ENCODE results near the gene TLE5. TPM values are rescaled to one million over a fixed set of nuclear protein-coding genes. Genes with fewer than 3 reads are reported as not detected.

Gene TLE5, protein sequence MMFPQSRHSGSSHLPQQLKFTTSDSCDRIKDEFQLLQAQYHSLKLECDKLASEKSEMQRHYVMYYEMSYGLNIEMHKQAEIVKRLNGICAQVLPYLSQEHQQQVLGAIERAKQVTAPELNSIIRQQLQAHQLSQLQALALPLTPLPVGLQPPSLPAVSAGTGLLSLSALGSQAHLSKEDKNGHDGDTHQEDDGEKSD
- 115 and 174 TPM in 2 replicates for total RNA-seq (2012; rRNA removed)

DNA sequence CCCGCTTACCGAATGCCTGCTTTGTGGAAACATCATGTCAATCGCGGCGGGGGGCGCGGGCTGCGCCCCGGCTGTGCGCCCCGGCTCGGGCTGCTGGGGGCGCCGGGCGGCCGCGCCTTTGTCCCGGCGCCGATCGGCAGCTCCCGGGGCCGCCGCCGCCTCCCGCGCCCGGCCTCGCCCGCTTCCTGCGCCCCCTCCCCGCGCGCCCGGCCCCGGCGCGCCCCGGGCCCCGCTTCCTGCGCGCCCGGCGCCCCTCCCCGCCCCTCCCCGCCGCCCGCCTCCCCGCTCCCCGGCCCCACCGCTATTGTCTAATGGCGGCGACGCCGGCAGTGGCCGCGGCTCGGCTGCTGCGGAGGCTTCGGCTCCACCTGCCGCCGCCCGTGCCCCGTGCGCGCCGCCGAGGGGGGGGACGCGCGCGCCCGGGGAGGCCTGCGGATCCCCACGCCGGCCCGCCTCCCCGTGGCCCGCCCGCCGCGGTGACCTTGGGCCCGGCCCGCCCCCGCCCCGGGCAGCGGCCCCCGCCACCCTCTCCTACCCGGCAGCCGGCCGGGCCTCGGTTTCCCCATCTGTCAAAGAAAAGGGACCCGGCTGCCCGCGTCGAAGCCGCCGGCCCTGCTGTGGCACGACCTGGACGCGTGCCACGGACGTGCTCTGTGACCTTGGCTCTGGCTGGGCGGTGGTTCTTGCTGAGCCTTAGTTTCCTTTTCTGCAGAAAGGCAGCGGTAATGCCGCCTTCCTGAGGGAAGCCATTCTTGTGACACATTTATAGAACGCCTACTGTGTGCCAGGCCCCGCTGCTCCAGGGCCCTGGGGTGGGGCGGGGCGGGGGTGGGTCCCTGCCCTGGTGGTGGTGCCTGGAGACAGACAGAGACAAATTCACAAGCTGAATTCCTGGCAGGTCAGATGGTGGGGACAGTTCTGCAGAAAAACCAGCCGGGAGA lies at the start of gene TLE5:
Gene TLE5, minus strand, starts transcription at position 331 of the 941 bp plus-strand sequence. Its CDS starts 295 bp downstream, at position 36.
- Histone ChIP-seq H3K4me1 (ENCODE audit: control insufficient read depth, insufficient read depth, low read length) (peaks cover 22% of the 10 kb centered on the region), H3K36me3 (ENCODE audit: insufficient read depth, low read length) (peaks cover 30% of the 10 kb centered on the region), H3K9ac (ENCODE audit: low read depth, low read length) (peak within 1 kb of the TSS; percentile 92), H3K27me3 (ENCODE audit: control insufficient read depth, insufficient read depth, low read length) (no peaks in the 10 kb centered on the region), H3K9me3 (replicated peaks; ENCODE audit: low read length) (no peaks in the 10 kb centered on the region), H3K4me2 (ENCODE audit: low read length) (peak within 1 kb of the TSS; percentile 97), H3K4me3 (ENCODE audit: low read length) (peak within 1 kb of the TSS; percentile 96)

DNA sequence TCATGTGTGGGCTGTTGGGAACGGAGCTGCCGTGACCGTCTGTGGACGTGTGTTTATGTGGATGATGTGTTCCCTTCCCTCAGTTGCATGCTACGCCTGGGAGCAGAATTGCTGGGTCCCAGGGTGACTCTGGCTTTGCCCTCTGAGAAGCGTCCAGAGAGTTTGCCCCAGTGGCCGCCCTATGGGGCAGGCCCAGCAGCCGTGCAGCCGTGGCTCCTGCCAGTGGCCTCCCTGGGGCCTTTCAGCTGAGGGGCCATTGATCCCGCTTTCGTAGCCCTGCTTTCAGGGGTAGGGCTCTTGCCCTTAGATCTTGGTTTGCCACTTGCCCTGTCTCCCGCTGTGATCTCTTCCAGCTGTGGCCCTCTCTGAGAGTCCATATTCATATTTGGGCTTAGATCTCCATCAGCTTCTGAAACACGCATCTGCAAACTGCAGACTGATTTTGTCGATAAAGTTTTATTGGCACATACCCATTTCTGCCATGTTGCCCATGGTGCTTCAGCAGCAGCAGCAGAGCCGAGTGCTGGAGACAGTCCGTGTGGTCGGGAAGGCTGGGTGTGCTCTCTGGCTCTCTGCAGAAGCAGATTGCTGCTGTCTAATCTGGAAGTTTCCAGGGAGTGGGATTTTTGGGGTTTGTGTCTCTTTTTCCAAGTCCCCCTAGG lies 49.4 kb upstream of the TLE5 start:
- H3K4me1 ChIP-seq (ENCODE audit: control insufficient read depth, insufficient read depth, low read length): peaks cover 8% of the 10 kb centered on the region
- peaks cover 22% of the 10 kb centered on the region for H3K36me3 ChIP-seq (ENCODE audit: insufficient read depth, low read length)
- no peak overlapping the region for H3K4me3 ChIP-seq (ENCODE audit: low read length)
- H3K9ac ChIP-seq (ENCODE audit: low read depth, low read length): no peak overlapping the region
- no peak overlapping the region for H3K4me2 ChIP-seq (ENCODE audit: low read length)
- H3K9me3 ChIP-seq (replicated peaks; ENCODE audit: low read length): no peaks in the 10 kb centered on the region
- no peaks in the 10 kb centered on the region for H3K27me3 ChIP-seq (ENCODE audit: control insufficient read depth, insufficient read depth, low read length)

DNA sequence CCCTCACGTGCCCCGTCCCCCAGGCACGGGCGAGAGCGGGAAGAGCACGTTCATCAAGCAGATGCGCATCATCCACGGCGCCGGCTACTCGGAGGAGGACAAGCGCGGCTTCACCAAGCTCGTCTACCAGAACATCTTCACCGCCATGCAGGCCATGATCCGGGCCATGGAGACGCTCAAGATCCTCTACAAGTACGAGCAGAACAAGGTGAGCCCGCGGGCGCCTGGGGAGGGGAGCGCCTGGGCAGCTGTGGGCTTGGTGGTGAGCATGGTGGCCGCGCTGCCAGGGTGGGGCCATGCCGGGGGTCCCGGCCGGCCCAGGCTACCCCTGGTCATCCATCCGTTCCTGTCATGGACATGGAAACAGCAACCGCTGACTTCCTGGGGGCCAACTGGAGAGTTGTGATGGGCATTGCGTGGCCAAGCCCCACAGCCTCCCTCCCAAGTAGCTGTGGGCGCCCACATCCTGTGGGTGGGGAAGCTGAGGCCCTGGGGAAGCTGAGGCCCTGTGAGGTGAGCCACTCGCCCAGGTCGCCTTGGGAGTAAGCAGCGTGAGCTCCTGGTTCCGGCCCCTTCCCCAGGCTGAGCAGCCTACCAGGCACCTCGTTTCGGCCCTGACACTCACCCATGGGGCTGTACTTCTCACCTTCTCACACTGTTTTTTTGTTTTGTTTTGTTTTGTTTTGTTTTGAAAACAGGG lies 48.0 kb upstream of the TLE5 start:
- H3K9ac ChIP-seq (ENCODE audit: low read depth, low read length): no peak overlapping the region

DNA sequence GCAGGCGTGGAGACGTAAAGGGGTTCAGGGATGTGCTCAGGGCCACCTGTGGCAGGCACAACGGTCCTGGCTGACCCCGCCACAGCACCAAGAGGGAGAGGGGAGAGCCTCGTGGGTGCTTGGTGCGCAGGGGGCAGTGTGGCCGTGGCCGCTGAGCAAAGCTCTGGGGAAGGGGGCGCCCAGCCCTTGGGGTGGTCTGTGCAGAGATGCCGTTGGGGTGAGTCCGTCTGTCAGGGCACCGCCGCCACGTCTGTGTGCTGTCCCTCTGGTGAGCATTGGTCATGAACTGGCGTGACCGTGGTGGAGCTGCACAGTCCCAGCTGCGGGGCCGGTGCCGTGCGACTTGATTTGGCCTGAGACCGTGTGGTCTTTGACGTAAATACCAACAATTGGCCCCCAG lies 47.2 kb upstream of the TLE5 start:
- H3K4me1 ChIP-seq (ENCODE audit: control insufficient read depth, insufficient read depth, low read length): no peaks in the 10 kb centered on the region
- no peak overlapping the region for H3K9ac ChIP-seq (ENCODE audit: low read depth, low read length)
- no peaks in the 10 kb centered on the region for H3K9me3 ChIP-seq (replicated peaks; ENCODE audit: low read length)
- no peaks in the 10 kb centered on the region for H3K27me3 ChIP-seq (ENCODE audit: control insufficient read depth, insufficient read depth, low read length)
- no peak overlapping the region for H3K4me2 ChIP-seq (ENCODE audit: low read length)
- H3K4me3 ChIP-seq (ENCODE audit: low read length): no peak overlapping the region
- peaks cover 22% of the 10 kb centered on the region for H3K36me3 ChIP-seq (ENCODE audit: insufficient read depth, low read length)

More for the DNA sequence above, 48.0 kb upstream of the TLE5 start:
- H3K27me3 ChIP-seq (ENCODE audit: control insufficient read depth, insufficient read depth, low read length): no peaks in the 10 kb centered on the region
- H3K9me3 ChIP-seq (replicated peaks; ENCODE audit: low read length): no peaks in the 10 kb centered on the region
- H3K36me3 ChIP-seq (ENCODE audit: insufficient read depth, low read length): peaks cover 22% of the 10 kb centered on the region
- no peak overlapping the region for H3K4me2 ChIP-seq (ENCODE audit: low read length)
- no peaks in the 10 kb centered on the region for H3K4me1 ChIP-seq (ENCODE audit: control insufficient read depth, insufficient read depth, low read length)
- H3K4me3 ChIP-seq (ENCODE audit: low read length): no peak overlapping the region

DNA sequence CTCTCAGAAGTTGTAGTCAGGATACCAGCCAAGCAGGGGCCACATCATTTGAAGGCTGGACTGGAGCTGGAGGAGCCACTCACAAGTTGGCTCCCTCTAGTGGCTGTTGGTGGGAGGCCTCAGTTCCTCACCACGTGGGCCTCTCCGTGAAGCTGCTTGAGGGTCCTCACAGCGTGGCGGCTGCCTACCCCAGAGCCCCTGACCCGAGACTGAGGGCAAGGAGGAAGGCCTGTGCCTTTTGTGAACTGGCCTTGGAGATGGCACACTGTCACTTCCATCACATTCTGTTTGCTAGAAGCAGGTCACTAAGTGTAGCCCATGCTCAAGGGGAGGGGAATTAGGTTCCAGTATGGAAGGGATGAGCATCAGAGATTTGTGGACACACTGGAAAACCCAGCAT lies 46.5 kb upstream of the TLE5 start:
- no peak overlapping the region for H3K9ac ChIP-seq (ENCODE audit: low read depth, low read length)
- H3K4me3 ChIP-seq (ENCODE audit: low read length): no peak overlapping the region
- H3K9me3 ChIP-seq (replicated peaks; ENCODE audit: low read length): no peaks in the 10 kb centered on the region

DNA sequence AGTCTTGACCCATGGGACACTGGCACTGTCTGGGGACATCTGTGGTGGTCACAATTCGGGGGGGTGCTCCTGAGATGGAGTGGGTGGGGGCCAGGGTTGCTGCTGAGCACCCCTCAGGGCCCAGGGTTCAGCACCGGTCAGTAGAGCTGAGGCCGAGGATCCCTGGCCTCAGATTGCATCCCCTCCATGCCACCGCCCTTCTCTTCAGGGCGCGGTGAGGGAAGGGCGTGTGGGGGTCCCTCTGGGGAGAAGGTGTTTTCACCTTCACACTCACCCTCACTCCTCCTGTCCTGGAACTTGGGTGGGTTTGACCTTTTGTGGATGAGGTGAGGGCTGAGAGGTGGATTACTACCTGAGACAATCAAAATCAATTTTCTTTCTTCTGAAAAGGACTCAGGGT lies 45.4 kb upstream of the TLE5 start:
- Histone ChIP-seq H3K4me2 (ENCODE audit: low read length) (no peak overlapping the region), H3K9ac (ENCODE audit: low read depth, low read length) (no peak overlapping the region), H3K4me1 (ENCODE audit: control insufficient read depth, insufficient read depth, low read length) (no peaks in the 10 kb centered on the region), H3K36me3 (ENCODE audit: insufficient read depth, low read length) (peaks cover 10% of the 10 kb centered on the region), H3K9me3 (replicated peaks; ENCODE audit: low read length) (no peaks in the 10 kb centered on the region), H3K4me3 (ENCODE audit: low read length) (no peak overlapping the region), H3K27me3 (ENCODE audit: control insufficient read depth, insufficient read depth, low read length) (no peaks in the 10 kb centered on the region)

More for the DNA sequence above, 46.5 kb upstream of the TLE5 start:
- H3K36me3 ChIP-seq (ENCODE audit: insufficient read depth, low read length): peaks cover 15% of the 10 kb centered on the region
- no peaks in the 10 kb centered on the region for H3K4me1 ChIP-seq (ENCODE audit: control insufficient read depth, insufficient read depth, low read length)
- no peak overlapping the region for H3K4me2 ChIP-seq (ENCODE audit: low read length)
- no peaks in the 10 kb centered on the region for H3K27me3 ChIP-seq (ENCODE audit: control insufficient read depth, insufficient read depth, low read length)

DNA sequence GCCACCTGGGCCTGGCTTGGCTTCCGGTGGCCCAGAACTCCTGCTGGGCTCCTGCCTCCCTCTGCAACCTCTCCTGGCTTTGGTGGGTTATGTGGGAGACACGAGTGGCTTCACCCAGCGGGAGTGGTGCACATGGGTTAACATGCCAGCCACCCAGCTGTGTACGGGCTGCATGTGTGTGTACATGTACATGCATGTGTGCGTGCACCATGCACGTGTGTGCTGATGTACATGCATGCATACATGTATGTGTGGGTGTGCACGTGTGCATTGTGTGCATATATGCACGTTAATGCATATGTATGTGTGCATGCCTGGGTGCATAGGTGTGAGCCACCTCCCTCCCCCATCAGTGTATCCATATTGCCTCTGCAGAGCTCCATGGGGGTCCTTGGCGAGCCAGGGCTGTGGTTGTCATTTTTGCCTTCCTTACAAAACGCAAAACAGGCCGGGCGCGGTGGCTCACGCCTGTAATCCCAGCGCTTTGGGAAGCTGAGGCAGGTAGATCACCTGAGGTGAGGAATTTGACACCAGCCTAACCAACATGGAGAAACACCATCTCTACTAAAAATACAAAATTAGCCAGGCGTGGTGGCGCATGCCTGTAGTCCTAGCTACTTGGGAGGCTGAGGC lies 44.3 kb upstream of the TLE5 start:
- no peak overlapping the region for H3K9ac ChIP-seq (ENCODE audit: low read depth, low read length)
- no peak overlapping the region for H3K4me3 ChIP-seq (ENCODE audit: low read length)

DNA sequence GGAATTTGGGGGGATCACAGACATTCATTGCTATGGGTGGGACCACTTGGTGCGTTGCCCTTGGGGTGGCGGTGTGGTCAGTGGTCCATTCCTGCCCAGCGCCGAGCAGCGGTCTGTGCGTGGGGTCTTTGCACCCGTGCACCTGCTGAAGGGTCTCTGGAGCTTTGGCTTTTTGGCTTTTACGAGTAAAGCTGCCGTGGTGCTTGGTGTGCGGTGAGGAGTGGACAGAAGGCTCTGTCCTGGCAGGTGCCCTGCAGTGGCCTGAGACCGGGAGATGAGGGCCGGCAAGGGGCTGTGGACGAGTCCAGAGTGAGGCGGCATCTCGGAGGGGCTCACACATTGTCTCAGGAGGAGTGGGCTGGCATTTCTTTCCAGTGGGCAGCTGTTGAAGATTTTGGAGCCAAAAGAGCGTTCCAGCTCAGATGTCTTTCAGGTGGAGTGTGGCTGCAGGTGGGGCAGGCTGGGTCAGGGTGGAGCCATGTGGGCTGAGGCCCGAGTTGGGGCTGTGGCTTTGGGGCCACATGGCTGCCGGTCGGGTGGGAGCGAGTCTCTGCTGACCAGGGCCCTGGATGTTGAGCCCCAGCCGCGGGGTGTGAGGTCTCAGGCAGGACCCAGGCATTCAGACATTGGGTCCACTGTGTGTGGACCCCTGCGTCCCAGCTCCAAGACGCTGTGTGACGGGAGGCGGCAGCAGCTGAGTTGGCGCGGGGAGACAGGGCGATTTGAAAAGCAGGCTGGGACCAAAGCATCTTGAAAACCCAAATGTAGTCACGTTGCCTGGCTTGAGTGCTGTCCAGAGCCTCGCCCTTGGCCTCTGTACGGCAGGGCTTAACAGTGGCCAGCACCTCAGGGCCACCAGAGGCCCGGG lies 43.6 kb upstream of the TLE5 start:
- H3K9ac ChIP-seq (ENCODE audit: low read depth, low read length): no peak overlapping the region
- H3K9me3 ChIP-seq (replicated peaks; ENCODE audit: low read length): no peaks in the 10 kb centered on the region
- no peaks in the 10 kb centered on the region for H3K36me3 ChIP-seq (ENCODE audit: insufficient read depth, low read length)
- H3K4me2 ChIP-seq (ENCODE audit: low read length): no peak overlapping the region
- no peak overlapping the region for H3K4me3 ChIP-seq (ENCODE audit: low read length)
- no peaks in the 10 kb centered on the region for H3K27me3 ChIP-seq (ENCODE audit: control insufficient read depth, insufficient read depth, low read length)
- H3K4me1 ChIP-seq (ENCODE audit: control insufficient read depth, insufficient read depth, low read length): peaks cover 5% of the 10 kb centered on the region

More for the DNA sequence above, 44.3 kb upstream of the TLE5 start:
- Histone ChIP-seq H3K27me3 (ENCODE audit: control insufficient read depth, insufficient read depth, low read length) (no peaks in the 10 kb centered on the region), H3K36me3 (ENCODE audit: insufficient read depth, low read length) (peaks cover 6% of the 10 kb centered on the region), H3K4me1 (ENCODE audit: control insufficient read depth, insufficient read depth, low read length) (no peaks in the 10 kb centered on the region), H3K4me2 (ENCODE audit: low read length) (no peak overlapping the region), H3K9me3 (replicated peaks; ENCODE audit: low read length) (no peaks in the 10 kb centered on the region)

DNA sequence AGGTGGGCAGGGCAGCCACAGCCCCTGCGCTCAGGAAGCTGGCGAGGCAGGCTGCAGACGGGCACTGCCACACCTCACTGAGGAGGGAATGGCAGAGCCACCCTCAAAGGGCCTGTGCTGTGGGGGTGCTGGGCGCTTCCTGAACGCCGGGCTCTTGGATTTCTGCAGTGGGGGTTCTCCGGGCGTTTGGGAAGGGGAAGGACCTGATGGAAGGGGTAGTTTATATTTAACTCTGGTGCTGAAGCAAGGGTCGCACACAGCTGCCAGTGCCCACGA lies 42.4 kb upstream of the TLE5 start:
- H3K4me2 ChIP-seq (ENCODE audit: low read length): no peak overlapping the region
- H3K4me1 ChIP-seq (ENCODE audit: control insufficient read depth, insufficient read depth, low read length): peaks cover 10% of the 10 kb centered on the region
- no peak overlapping the region for H3K9ac ChIP-seq (ENCODE audit: low read depth, low read length)
- no peaks in the 10 kb centered on the region for H3K9me3 ChIP-seq (replicated peaks; ENCODE audit: low read length)
- no peak overlapping the region for H3K4me3 ChIP-seq (ENCODE audit: low read length)
- H3K36me3 ChIP-seq (ENCODE audit: insufficient read depth, low read length): no peaks in the 10 kb centered on the region
- no peaks in the 10 kb centered on the region for H3K27me3 ChIP-seq (ENCODE audit: control insufficient read depth, insufficient read depth, low read length)
